HEK293 (cell line): Measurements from ENCODE around the gene C3AR1.

Experiments
- SETDB1 ChIP-seq: IDR thresholded peaks from one replicate; pipeline ENCODE4 v1.6.1; 2017; ENCODE audit warnings: mild to moderate bottlenecking, low read length, moderate library complexity, mixed read lengths; ENCODE audit not compliant: insufficient read length
- TCF7L2 ChIP-seq: IDR thresholded peaks from 2 replicates; pipeline ENCODE4 v1.6.1; 2011; ENCODE audit warnings: low read depth, mild to moderate bottlenecking, inconsistent platforms, low read length, moderate library complexity, borderline replicate concordance
- ZNF280D ChIP-seq: fragments of 450-650 bp; formaldehyde crosslinking; IDR thresholded peaks from 2 replicates; pipeline ENCODE4 v1.5.1; 2016; ENCODE audit warnings: missing biosample characterization, missing genetic modification characterization
- ZNF571 ChIP-seq: fragments of 450-650 bp; formaldehyde crosslinking; IDR thresholded peaks from 2 replicates; pipeline ENCODE4 v1.5.0; 2017; ENCODE audit warnings: missing biosample characterization, missing genetic modification characterization
- TF ChIP-seq, protein P1 (sequence below): fragments of 450-650 bp; formaldehyde crosslinking; IDR thresholded peaks from 2 replicates; pipeline ENCODE4 v1.5.1; 2016; ENCODE audit warnings: missing biosample characterization, missing genetic modification characterization
- TF ChIP-seq, protein P2 (sequence below): fragments of 450-650 bp; formaldehyde crosslinking; IDR thresholded peaks from 2 replicates; pipeline ENCODE4 v1.5.1; 2016; ENCODE audit warnings: missing biosample characterization, missing genetic modification characterization

DNA sequence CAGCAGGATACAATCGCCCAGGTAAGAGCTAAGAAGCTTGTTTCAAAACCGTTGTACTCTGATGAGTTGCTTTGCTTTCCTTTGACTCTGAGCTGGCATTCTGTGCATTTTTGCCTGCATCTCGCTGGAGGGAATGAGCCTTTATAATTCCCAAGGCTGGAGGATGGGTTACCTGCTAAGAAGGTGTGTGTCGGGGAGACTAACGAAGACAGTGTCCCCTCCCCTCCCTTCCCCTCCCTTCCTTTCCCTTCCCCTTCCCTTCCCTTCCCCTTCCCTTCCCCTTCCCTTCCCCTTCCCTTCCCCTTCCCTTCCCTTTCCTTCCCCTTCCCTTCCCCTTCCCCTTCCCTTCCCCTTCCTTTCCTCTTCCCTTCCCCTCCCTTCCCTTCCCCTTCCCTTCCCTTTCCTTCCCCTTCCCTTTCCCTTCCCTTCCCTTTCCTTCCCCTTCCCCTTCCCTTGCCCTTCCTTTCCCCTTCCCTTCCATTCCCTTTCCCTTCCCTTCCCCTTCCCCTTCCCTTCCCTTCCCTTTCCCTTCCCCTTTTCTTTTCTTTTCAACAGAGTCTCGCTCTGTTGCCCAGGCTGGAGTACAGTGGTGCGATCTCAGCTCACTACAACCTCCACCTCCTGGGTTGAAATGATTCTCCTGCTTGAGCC is 15.4 kb downstream of the C3AR1 start:
- TF ChIP-seq, protein P1, sequence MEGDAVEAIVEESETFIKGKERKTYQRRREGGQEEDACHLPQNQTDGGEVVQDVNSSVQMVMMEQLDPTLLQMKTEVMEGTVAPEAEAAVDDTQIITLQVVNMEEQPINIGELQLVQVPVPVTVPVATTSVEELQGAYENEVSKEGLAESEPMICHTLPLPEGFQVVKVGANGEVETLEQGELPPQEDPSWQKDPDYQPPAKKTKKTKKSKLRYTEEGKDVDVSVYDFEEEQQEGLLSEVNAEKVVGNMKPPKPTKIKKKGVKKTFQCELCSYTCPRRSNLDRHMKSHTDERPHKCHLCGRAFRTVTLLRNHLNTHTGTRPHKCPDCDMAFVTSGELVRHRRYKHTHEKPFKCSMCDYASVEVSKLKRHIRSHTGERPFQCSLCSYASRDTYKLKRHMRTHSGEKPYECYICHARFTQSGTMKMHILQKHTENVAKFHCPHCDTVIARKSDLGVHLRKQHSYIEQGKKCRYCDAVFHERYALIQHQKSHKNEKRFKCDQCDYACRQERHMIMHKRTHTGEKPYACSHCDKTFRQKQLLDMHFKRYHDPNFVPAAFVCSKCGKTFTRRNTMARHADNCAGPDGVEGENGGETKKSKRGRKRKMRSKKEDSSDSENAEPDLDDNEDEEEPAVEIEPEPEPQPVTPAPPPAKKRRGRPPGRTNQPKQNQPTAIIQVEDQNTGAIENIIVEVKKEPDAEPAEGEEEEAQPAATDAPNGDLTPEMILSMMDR (tag by site-specific recombination), result no peak
- TF ChIP-seq ZNF571, result no peak
- TF ChIP-seq ZNF280D (tag by site-specific recombination), result no peak
- TF ChIP-seq, protein P2, sequence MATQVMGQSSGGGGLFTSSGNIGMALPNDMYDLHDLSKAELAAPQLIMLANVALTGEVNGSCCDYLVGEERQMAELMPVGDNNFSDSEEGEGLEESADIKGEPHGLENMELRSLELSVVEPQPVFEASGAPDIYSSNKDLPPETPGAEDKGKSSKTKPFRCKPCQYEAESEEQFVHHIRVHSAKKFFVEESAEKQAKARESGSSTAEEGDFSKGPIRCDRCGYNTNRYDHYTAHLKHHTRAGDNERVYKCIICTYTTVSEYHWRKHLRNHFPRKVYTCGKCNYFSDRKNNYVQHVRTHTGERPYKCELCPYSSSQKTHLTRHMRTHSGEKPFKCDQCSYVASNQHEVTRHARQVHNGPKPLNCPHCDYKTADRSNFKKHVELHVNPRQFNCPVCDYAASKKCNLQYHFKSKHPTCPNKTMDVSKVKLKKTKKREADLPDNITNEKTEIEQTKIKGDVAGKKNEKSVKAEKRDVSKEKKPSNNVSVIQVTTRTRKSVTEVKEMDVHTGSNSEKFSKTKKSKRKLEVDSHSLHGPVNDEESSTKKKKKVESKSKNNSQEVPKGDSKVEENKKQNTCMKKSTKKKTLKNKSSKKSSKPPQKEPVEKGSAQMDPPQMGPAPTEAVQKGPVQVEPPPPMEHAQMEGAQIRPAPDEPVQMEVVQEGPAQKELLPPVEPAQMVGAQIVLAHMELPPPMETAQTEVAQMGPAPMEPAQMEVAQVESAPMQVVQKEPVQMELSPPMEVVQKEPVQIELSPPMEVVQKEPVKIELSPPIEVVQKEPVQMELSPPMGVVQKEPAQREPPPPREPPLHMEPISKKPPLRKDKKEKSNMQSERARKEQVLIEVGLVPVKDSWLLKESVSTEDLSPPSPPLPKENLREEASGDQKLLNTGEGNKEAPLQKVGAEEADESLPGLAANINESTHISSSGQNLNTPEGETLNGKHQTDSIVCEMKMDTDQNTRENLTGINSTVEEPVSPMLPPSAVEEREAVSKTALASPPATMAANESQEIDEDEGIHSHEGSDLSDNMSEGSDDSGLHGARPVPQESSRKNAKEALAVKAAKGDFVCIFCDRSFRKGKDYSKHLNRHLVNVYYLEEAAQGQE (tag by site-specific recombination), result no peak
- no peak for TF ChIP-seq SETDB1
- TF ChIP-seq TCF7L2, result no peak
